Astrocyte of the cerebellum (primary cell): ENCODE results near the gene SPATA31E1.

Source experiments
- DNase-seq: peaks from one replicate; pipeline ENCODE4 v3.0.0-alpha.2; 2011; ENCODE audit warnings: low read depth
- H3K4me3 ChIP-seq: 2 replicates; pipeline ENCODE4 v1.5.1; 2011; ENCODE audit warnings: mild to moderate bottlenecking, low read depth, low read length, moderate library complexity
- CTCF ChIP-seq: IDR thresholded peaks from 2 replicates; pipeline ENCODE4 v1.5.1; 2012; ENCODE audit warnings: low read length, low read depth, moderate library complexity, mild to moderate bottlenecking; ENCODE audit errors: missing control alignments
- in situ Hi-C: cut with HindIII; loops from 2 replicates; pipeline ENCODE4 v1.10.0; 2017; ENCODE audit warnings: low sequenced_read_pairs

Gene SPATA31E1

DNA sequence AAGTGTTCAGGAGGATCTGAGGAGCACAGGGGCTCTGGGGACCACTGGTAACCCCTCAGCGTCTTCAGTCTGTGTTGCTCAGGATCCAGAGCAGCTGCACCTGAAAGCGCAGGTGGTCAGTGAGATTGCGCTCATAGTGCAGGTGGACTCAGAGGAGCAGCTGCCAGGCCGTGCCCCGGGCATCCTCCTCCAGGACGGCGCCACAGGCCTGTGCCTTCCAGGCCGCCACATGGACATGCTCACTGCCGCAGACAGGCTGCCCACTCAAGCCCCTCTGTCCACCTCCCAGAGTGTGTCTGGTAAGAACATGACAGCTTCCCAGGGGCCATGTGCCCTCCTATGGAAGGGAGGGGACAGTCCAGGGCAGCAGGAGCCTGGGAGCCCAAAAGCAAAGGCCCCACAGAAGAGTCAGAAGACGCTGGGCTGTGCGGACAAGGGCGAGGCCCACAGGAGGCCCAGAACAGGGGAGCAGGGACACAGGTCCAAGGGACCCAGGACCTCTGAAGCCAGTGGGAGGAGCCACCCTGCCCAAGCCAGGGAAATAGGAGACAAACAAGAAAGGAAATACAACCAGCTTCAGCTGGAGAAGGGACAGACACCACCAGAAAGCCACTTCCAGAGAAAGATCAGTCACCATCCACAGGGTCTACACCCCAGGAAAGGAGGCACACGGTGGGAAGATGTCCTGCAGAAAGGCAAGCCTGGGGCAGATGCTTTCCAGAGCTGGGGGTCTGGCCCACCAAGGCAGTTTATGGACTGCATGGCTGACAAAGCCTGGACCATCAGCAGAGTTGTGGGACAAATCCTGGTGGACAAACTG lies 5.2 kb downstream of the SPATA31E1 start:
- no peak for DNase-seq
- TF ChIP-seq CTCF, result no peak
- in situ Hi-C loops, result no loop called here
- H3K4me3 ChIP-seq, result no peak overlapping the region

DNA sequence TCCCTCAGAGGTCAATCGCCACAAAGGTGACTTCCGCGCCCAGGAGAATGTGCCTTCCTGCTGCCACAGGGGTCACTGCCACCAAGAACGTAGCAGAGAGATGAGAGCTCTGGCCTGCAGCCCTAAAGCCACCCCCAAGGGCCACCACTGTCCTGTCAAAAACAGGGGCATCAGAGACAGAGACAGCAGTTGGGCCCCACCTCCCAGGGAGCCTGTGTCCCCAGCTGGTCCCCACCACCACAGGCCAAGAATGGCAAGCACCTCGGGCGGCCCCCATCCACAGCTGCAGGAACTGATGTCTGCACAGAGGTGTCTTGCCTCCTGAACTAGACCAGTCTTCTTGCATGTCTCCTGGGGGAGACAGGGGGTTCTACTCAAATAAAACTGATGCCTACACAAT lies 5.8 kb downstream of the SPATA31E1 start:
- TF ChIP-seq CTCF, result no peak
- no peak for DNase-seq
- no peak overlapping the region for H3K4me3 ChIP-seq
- in situ Hi-C loops, result no loop called here

- TF ChIP-seq CTCF, result no peak
- in situ Hi-C loops, result no loop called here
- no peak for DNase-seq
- no peak overlapping the region for H3K4me3 ChIP-seq
Observed at GRCh38 chr9:87889065-87889881, 6.6 kb downstream of the SPATA31E1 start.

DNA sequence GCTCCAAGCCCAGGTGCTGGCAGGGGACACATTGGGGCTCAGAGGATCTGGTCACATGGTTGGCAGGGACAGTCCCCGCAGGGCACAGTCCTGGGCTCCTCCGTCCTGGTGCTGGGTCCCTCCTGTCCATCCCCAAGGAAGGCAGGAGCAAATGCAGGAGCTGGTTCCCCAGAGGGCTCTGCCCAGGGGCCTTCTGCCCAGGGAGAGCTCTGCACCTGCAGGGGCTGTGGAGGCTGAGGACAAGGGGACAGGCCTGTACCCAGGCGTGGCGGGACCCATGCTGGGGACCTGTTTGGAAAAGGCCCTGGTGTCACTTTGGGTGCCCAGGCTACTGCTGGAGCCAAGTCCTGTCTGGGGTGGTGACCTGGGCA lies 7.2 kb downstream of the SPATA31E1 start:
- no peak for DNase-seq
- in situ Hi-C loops, result no loop called here
- no peak for TF ChIP-seq CTCF
- no peak overlapping the region for H3K4me3 ChIP-seq

DNA sequence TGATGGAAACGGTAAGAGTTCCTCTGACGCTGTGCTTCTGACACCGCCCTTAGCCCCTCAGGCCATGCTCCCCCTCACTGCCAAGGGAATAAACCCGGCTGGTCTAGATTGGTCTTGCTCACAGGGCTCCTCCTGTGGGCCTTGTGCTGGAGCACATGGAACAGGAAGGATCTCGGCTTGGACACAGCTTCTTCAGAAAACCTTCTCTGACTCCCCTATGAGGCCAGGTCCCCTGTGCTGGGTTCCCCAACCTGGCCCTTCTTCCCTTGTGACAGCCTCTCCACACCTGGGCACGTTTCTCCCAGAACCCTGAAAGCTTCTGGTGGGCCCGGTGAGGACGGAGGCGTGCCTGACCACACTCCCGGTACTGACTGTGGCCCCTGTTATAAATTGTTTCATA lies 8.2 kb downstream of the SPATA31E1 start:
- TF ChIP-seq CTCF, result no peak
- in situ Hi-C loops, result no loop called here
- no peak overlapping the region for H3K4me3 ChIP-seq
- no peak for DNase-seq

GRCh38 chr9:87891754-87892153 lies 9.1 kb downstream of the SPATA31E1 start:
- DNase-seq, result no peak
- TF ChIP-seq CTCF, result no peak
- in situ Hi-C loops, result no loop called here
- H3K4me3 ChIP-seq, result no peak overlapping the region
